SK-N-SH (cell line): Measurements from ENCODE around the gene POU3F3. TPM values are rescaled to one million over a fixed set of nuclear protein-coding genes. Genes with fewer than 3 reads are reported as not detected.

ENCODE experiments used
- CTCF ChIA-PET: fragments of 300-600, 350-600 bp; formaldehyde crosslinking; extraction: SDS; loops from one replicate; lab custom pipeline; 2021; lab: Yijun Ruan, JAX
- POLR2A ChIA-PET: fragments of 350-600 bp; sonication (Branson Sonifier 250); formaldehyde crosslinking; extraction: SDS; loops from one replicate; lab custom pipeline; 2020; ENCODE audit warnings: antibody characterized with exemption, inconsistent platforms; lab: Yijun Ruan, JAX
- DNase-seq: peaks from one replicate; pipeline ENCODE4 v3.0.0; 2012
- H2AFZ ChIP-seq: fragments of 200-600 bp; sonication (generic); 2 replicates; pipeline ENCODE4 v1.8.1; 2016; ENCODE audit warnings: antibody characterized with exemption, mild to moderate bottlenecking, low read depth
- H3F3A ChIP-seq: fragments of 200-600 bp; sonication (generic); replicated peaks from 2 replicates; pipeline ENCODE3; 2016; ENCODE audit warnings: antibody characterized with exemption, mild to moderate bottlenecking; ENCODE audit not compliant: insufficient read depth
- H3K27ac ChIP-seq, 2 experiments: fragments of 200-500 bp in 1 of 2; fragments of 200-600 bp in 1 of 2; sonication (Bioruptor generic) in 1 of 2; sonication (generic), shearing (Covaris generic) in 1 of 2; 2 replicates each; pipeline versions ENCODE4 v1.5.1 to v1.6.1; 2014 to 2016; ENCODE audit warnings: low read depth in 2 of 2, inconsistent platforms in 1 of 2, low read length in 1 of 2, mild to moderate bottlenecking in 1 of 2, mixed read lengths in 1 of 2
- H3K27me3 ChIP-seq: fragments of 200-600 bp; sonication (generic), shearing (Covaris generic); 2 replicates; pipeline ENCODE4 v1.6.1; 2016; ENCODE audit warnings: mixed run types; ENCODE audit not compliant: insufficient read depth
- H3K36me3 ChIP-seq, 2 experiments: fragments of 200-500 bp in 1 of 2; fragments of 200-600 bp in 1 of 2; sonication (Bioruptor generic) in 1 of 2; sonication (generic) in 1 of 2; replicated peaks in 1 of 2; 2 replicates each; pipeline versions ENCODE3 to v1.5.1; 2014 to 2016; ENCODE audit warnings: low read length in 1 of 2, mild to moderate bottlenecking in 1 of 2; ENCODE audit not compliant: insufficient read depth in 2 of 2, control insufficient read depth in 1 of 2
- H3K4me1 ChIP-seq, 2 experiments: fragments of 200-500 bp in 1 of 2; fragments of 200-600 bp in 1 of 2; sonication (Bioruptor generic) in 1 of 2; sonication (generic), shearing (Covaris generic) in 1 of 2; 2 replicates each; pipeline versions ENCODE4 v1.5.1 to v1.6.1; 2014 to 2016; ENCODE audit warnings: low read depth in 1 of 2, low read length in 1 of 2, mixed run types in 1 of 2; ENCODE audit not compliant: insufficient read depth in 2 of 2, control insufficient read depth in 1 of 2
- H3K4me2 ChIP-seq: fragments of 200-600 bp; sonication (generic), shearing (Covaris generic); 2 replicates; pipeline ENCODE4 v1.6.1; 2017; ENCODE audit warnings: mixed run types
- H3K4me3 ChIP-seq, 2 experiments: fragments of 200-500 bp in 1 of 2; fragments of 200-600 bp in 1 of 2; sonication (Bioruptor generic) in 1 of 2; sonication (generic), shearing (Covaris generic) in 1 of 2; 2 replicates each; pipeline versions ENCODE4 v1.5.1 to v1.8.1; 2014 to 2016; ENCODE audit warnings: low read depth in 2 of 2, inconsistent platforms in 1 of 2, low read length in 1 of 2, mild to moderate bottlenecking in 1 of 2, mixed read lengths in 1 of 2, moderate library complexity in 1 of 2
- H3K79me2 ChIP-seq: fragments of 200-600 bp; sonication (generic); 2 replicates; pipeline ENCODE4 v1.8.1; 2017; ENCODE audit warnings: mild to moderate bottlenecking; ENCODE audit not compliant: insufficient read depth
- H3K9ac ChIP-seq: fragments of 200-600 bp; sonication (generic); 2 replicates; pipeline ENCODE4 v1.6.1; 2017; ENCODE audit warnings: mixed run types
- H3K9me2 ChIP-seq: fragments of 200-600 bp; sonication (generic); 2 replicates; pipeline ENCODE4 v1.6.1; 2017; ENCODE audit warnings: mixed run types
- H3K9me3 ChIP-seq: fragments of 200-600 bp; sonication (generic); 2 replicates; pipeline ENCODE4 v1.6.1; 2017; ENCODE audit warnings: mixed run types, mild to moderate bottlenecking, moderate library complexity
- H4K20me1 ChIP-seq: fragments of 200-600 bp; sonication (generic); 2 replicates; pipeline ENCODE4 v1.6.1; 2017; ENCODE audit warnings: mild to moderate bottlenecking, mixed run types; ENCODE audit not compliant: insufficient read depth
- CHD2 ChIP-seq: fragments of 150-350 bp; IDR thresholded peaks from 2 replicates; pipeline ENCODE4 v1.6.1; 2018; ENCODE audit warnings: low read length; ENCODE audit not compliant: partially characterized antibody
- EP300 ChIP-seq, 2 experiments: IDR thresholded peaks; 2 replicates each; pipeline versions ENCODE4 v1.4.0 to v1.6.1; 2012; ENCODE audit warnings: borderline replicate concordance in 1 of 2, low read depth in 1 of 2, low read length in 1 of 2
- FOSL2 ChIP-seq: IDR thresholded peaks from 2 replicates; pipeline ENCODE4 v1.4.0; 2012; ENCODE audit warnings: low read depth, mild to moderate bottlenecking, moderate library complexity, borderline replicate concordance
- FOXJ3 ChIP-seq: sonication (generic); formaldehyde crosslinking; IDR thresholded peaks from 2 replicates; pipeline ENCODE4 v1.5.1; 2020; ENCODE audit warnings: mild to moderate bottlenecking, missing genetic modification reagents
- FOXM1 ChIP-seq: IDR thresholded peaks from 2 replicates; pipeline ENCODE4 v1.4.0; 2012; ENCODE audit warnings: low read depth, mild to moderate bottlenecking
- GABPA ChIP-seq: IDR thresholded peaks from 2 replicates; pipeline ENCODE4 v1.4.0; 2012; ENCODE audit warnings: low read depth, mild to moderate bottlenecking
- GATA2 ChIP-seq: sonication (generic); formaldehyde crosslinking; IDR thresholded peaks from 2 replicates; pipeline ENCODE4 v1.5.0; 2020; ENCODE audit warnings: mild to moderate bottlenecking, missing genetic modification reagents
- JUND ChIP-seq: IDR thresholded peaks from 2 replicates; pipeline ENCODE4 v1.4.0; 2012
- MEF2A ChIP-seq: IDR thresholded peaks from 2 replicates; pipeline ENCODE4 v1.4.0; 2012; ENCODE audit warnings: low read depth, borderline replicate concordance
- RCOR1 ChIP-seq: fragments of 150-350 bp; IDR thresholded peaks from 2 replicates; pipeline ENCODE4 v1.6.1; 2017; ENCODE audit warnings: antibody characterized with exemption, low read length
- RFX5 ChIP-seq: IDR thresholded peaks from 2 replicates; pipeline ENCODE4 v1.6.1; 2012; ENCODE audit warnings: mild to moderate bottlenecking, improper control_type of control experiment, low read length
- RXRA ChIP-seq: IDR thresholded peaks from 2 replicates; pipeline ENCODE4 v1.4.0; 2012; ENCODE audit warnings: low read depth, mild to moderate bottlenecking, borderline replicate concordance
- YY1 ChIP-seq: IDR thresholded peaks from 2 replicates; pipeline ENCODE4 v1.4.0; 2012; ENCODE audit warnings: low read depth, mild to moderate bottlenecking
- WGBS: methylation state at CpG from one replicate; pipeline ENCODE4 v1.1.6; 2017; ENCODE audit warnings: low lambda C conversion rate; 5-methylcytosine and 5-hydroxymethylcytosine counted together
- polyA plus RNA-seq, 3 experiments: library from polyadenylated mRNA; depleted of rRNA; stranded (reverse); fragments of >200 nt; gene quantifications; 2 replicates each; pipeline ENCODE4 v1.2.3, GENCODE V29; 2012
- TF ChIP-seq, protein P1 (sequence below): fragments of 150-350 bp; IDR thresholded peaks from 2 replicates; pipeline ENCODE4 v1.6.1; 2016; ENCODE audit warnings: mild to moderate bottlenecking, low read depth, low read length
- TF ChIP-seq, protein P2 (sequence below): IDR thresholded peaks from 2 replicates; pipeline ENCODE4 v1.4.0; 2012; ENCODE audit warnings: low read depth
- TF ChIP-seq, protein P3 (sequence below): IDR thresholded peaks from 2 replicates; pipeline ENCODE4 v1.4.0; 2012; ENCODE audit warnings: low read depth, borderline replicate concordance
- TF ChIP-seq, protein P4 (sequence below): IDR thresholded peaks from 2 replicates; pipeline ENCODE4 v1.4.0; 2012; ENCODE audit warnings: low read depth, borderline replicate concordance
- TF ChIP-seq, protein P5 (sequence below): fragments of 150-350 bp; IDR thresholded peaks from 2 replicates; pipeline ENCODE4 v1.6.1; 2017; ENCODE audit warnings: antibody characterized with exemption, low read length, low read depth, borderline replicate concordance

Gene POU3F3
- polyA plus RNA-seq, 1 of the 3 experiments (the other 2 are of a cell fraction) = not detected

DNA sequence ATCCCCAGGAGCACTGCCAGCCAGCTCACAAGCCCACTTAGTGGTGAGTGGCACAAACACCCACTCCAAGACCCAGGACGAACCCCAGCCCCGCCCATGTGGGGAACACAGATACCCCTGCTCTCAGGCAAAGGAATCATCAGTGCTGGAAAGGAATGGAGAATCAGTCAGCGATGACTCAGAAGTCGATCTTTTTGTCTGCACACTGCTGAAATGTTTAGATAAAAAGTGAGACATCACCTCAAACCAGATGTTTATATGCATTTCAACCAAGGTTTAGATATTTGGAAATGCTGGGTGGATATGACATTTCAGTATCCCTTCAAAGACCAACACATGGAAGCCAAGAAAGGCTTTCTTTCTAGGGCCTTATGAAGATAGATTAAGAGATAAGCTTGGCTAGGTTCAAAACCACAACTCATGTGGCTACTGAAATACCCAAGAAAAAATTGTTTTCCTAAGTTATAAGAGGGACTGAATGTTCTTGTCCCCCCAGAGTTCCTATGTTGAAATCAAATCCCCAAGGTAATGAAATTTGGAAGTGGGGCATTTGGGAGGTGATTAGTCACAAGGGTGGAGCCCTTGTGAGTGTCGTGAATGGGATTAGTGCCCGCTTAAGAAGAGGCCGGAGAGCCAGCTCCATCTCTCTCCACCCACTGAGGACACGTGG, 43.7 kb downstream of the POU3F3 start:
- WGBS = 13% methylated on average over 8 of the region's 8 CpGs
- Histone ChIP-seq H3K4me1 (no peaks in the 10 kb centered on the region), H3K9me2 (no peaks in the 10 kb centered on the region), H3K9me3 (no peaks in the 10 kb centered on the region), H3F3A (no peaks in the 10 kb centered on the region), H4K20me1 (no peaks in the 10 kb centered on the region), H3K36me3 (no peaks in the 10 kb centered on the region), H3K27me3 (no peaks in the 10 kb centered on the region), H3K27ac (no peak overlapping the region), H3K4me3 (no peak overlapping the region), H3K9ac (no peak overlapping the region), H3K79me2 (no peaks in the 10 kb centered on the region), H2AFZ (no peak overlapping the region), H3K4me2 (no peak overlapping the region)
- POLR2A ChIA-PET = no interaction called here
- CTCF ChIA-PET = interaction anchor here (1.3 kb wide), 1 partner anchor 25 kb away, joined by 4 read pairs; no protein-coding TSS in a partner anchor
- TF ChIP-seq, protein P1, sequence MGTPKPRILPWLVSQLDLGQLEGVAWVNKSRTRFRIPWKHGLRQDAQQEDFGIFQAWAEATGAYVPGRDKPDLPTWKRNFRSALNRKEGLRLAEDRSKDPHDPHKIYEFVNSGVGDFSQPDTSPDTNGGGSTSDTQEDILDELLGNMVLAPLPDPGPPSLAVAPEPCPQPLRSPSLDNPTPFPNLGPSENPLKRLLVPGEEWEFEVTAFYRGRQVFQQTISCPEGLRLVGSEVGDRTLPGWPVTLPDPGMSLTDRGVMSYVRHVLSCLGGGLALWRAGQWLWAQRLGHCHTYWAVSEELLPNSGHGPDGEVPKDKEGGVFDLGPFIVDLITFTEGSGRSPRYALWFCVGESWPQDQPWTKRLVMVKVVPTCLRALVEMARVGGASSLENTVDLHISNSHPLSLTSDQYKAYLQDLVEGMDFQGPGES = no peak
- TF ChIP-seq JUND = no peak
- TF ChIP-seq FOXJ3 (CRISPR knock-in tag) = no peak
- TF ChIP-seq CHD2 = no peak
- TF ChIP-seq YY1 = no peak
- no peak for TF ChIP-seq RFX5
- TF ChIP-seq, protein P2, sequence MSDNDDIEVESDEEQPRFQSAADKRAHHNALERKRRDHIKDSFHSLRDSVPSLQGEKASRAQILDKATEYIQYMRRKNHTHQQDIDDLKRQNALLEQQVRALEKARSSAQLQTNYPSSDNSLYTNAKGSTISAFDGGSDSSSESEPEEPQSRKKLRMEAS = no peak
- DNase-seq = no peak

DNA sequence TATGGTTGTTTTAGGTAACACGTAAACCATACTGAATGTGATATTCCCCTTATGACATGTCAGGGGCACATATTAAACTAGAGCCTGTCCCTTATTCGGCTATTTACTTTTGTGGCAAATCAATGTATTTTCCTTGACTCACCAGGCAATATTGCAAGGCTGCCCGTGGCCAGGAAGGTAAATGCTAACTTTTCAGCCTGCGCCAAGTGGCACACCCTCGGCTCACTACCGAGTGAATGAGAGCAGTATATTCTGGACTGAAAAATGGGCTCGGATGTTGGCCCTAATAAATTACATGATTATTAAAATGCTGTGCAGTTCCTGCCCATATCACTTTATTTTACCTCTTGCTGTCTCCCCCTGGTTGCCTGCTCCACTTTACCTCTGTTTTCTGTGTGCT, 46.7 kb downstream of the POU3F3 start:
- CTCF ChIA-PET = no interaction called here
- WGBS = 32% methylated on average over 7 of the region's 7 CpGs
- H3K4me2 ChIP-seq = no peak overlapping the region

More for the DNA sequence above, 46.7 kb downstream of the POU3F3 start:
- Histone ChIP-seq H3K4me3 (no peak overlapping the region), H3K9me2 (no peaks in the 10 kb centered on the region), H3K4me1 (no peaks in the 10 kb centered on the region), H3K36me3 (no peaks in the 10 kb centered on the region), H3K9me3 (no peaks in the 10 kb centered on the region), H3K79me2 (no peaks in the 10 kb centered on the region), H3K9ac (no peak overlapping the region), H2AFZ (no peak overlapping the region), H3F3A (no peaks in the 10 kb centered on the region), H3K27me3 (no peaks in the 10 kb centered on the region), H3K27ac (no peak overlapping the region), H4K20me1 (no peaks in the 10 kb centered on the region)
- POLR2A ChIA-PET = no interaction called here
- TF ChIP-seq GABPA (no peak), RXRA (no peak), FOXM1 (no peak), FOSL2 (no peak), MEF2A (no peak), RCOR1 (no peak), EP300 (IDR thresholded peaks at IDR 0.05; ENCODE audit: borderline replicate concordance in 1 of 2, low read depth in 1 of 2, low read length in 1 of 2) (no peak), GATA2 (CRISPR knock-in tag) (no peak), JUND (no peak)
- TF ChIP-seq, protein P1 = no peak
- TF ChIP-seq, protein P3, sequence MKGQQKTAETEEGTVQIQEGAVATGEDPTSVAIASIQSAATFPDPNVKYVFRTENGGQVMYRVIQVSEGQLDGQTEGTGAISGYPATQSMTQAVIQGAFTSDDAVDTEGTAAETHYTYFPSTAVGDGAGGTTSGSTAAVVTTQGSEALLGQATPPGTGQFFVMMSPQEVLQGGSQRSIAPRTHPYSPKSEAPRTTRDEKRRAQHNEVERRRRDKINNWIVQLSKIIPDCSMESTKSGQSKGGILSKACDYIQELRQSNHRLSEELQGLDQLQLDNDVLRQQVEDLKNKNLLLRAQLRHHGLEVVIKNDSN = no peak
- TF ChIP-seq, protein P4, sequence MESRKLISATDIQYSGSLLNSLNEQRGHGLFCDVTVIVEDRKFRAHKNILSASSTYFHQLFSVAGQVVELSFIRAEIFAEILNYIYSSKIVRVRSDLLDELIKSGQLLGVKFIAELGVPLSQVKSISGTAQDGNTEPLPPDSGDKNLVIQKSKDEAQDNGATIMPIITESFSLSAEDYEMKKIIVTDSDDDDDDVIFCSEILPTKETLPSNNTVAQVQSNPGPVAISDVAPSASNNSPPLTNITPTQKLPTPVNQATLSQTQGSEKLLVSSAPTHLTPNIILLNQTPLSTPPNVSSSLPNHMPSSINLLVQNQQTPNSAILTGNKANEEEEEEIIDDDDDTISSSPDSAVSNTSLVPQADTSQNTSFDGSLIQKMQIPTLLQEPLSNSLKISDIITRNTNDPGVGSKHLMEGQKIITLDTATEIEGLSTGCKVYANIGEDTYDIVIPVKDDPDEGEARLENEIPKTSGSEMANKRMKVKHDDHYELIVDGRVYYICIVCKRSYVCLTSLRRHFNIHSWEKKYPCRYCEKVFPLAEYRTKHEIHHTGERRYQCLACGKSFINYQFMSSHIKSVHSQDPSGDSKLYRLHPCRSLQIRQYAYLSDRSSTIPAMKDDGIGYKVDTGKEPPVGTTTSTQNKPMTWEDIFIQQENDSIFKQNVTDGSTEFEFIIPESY = no peak
- TF ChIP-seq, protein P5, sequence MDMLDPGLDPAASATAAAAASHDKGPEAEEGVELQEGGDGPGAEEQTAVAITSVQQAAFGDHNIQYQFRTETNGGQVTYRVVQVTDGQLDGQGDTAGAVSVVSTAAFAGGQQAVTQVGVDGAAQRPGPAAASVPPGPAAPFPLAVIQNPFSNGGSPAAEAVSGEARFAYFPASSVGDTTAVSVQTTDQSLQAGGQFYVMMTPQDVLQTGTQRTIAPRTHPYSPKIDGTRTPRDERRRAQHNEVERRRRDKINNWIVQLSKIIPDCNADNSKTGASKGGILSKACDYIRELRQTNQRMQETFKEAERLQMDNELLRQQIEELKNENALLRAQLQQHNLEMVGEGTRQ = no peak
- no peak for DNase-seq
